Ishikawa (cell line): Measurements from ENCODE around the gene PROX2.

Source experiments
- CEBPB ChIP-seq: IDR thresholded peaks from 2 replicates; pipeline ENCODE4 v1.6.1; 2012
- CREB1 ChIP-seq: IDR thresholded peaks from 2 replicates; pipeline ENCODE4 v1.6.1; 2012; ENCODE audit warnings: low read depth
- EGR1 ChIP-seq: IDR thresholded peaks from 2 replicates; pipeline ENCODE4 v1.6.1; 2012
- EP300 ChIP-seq: IDR thresholded peaks from 2 replicates; pipeline ENCODE4 v1.6.1; 2012; ENCODE audit warnings: borderline replicate concordance
- FOXM1 ChIP-seq: IDR thresholded peaks from 2 replicates; pipeline ENCODE4 v1.6.1; 2012; ENCODE audit warnings: low read depth, borderline replicate concordance
- NFIC ChIP-seq: IDR thresholded peaks from 2 replicates; pipeline ENCODE4 v1.6.1; 2012
- RAD21 ChIP-seq: IDR thresholded peaks from 2 replicates; pipeline ENCODE4 v1.6.1; 2012; ENCODE audit warnings: low read depth
- TAF1 ChIP-seq: IDR thresholded peaks from 2 replicates; pipeline ENCODE4 v1.6.1; 2012; ENCODE audit warnings: low read depth, mild to moderate bottlenecking
- TCF12 ChIP-seq: IDR thresholded peaks from 2 replicates; pipeline ENCODE4 v1.6.1; 2012; ENCODE audit warnings: low read depth
- TEAD4 ChIP-seq: IDR thresholded peaks from 2 replicates; pipeline ENCODE4 v1.6.1; 2012
- YY1 ChIP-seq: IDR thresholded peaks from 2 replicates; pipeline ENCODE4 v1.6.1; 2012; ENCODE audit warnings: low read depth
- ZBTB7A ChIP-seq: IDR thresholded peaks from 2 replicates; pipeline ENCODE4 v1.6.1; 2012; ENCODE audit warnings: low read depth
- TF ChIP-seq, protein P1 (sequence below): IDR thresholded peaks from 2 replicates; pipeline ENCODE4 v1.6.1; 2012
- TF ChIP-seq, protein P2 (sequence below): IDR thresholded peaks from 2 replicates; pipeline ENCODE4 v1.6.1; 2012
- TF ChIP-seq, protein P3 (sequence below): IDR thresholded peaks from 2 replicates; pipeline ENCODE4 v1.6.1; 2012; ENCODE audit warnings: low read depth, mild to moderate bottlenecking

The PROX2 gene, protein sequence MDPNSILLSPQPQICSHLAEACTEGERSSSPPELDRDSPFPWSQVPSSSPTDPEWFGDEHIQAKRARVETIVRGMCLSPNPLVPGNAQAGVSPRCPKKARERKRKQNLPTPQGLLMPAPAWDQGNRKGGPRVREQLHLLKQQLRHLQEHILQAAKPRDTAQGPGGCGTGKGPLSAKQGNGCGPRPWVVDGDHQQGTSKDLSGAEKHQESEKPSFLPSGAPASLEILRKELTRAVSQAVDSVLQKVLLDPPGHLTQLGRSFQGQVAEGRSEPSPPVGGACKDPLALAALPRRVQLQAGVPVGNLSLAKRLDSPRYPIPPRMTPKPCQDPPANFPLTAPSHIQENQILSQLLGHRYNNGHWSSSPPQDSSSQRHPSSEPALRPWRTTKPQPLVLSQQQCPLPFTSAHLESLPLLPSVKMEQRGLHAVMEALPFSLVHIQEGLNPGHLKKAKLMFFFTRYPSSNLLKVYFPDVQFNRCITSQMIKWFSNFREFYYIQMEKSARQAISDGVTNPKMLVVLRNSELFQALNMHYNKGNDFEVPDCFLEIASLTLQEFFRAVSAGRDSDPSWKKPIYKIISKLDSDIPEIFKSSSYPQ

GRCh38 chr14:74875941-74876913, at the start of gene PROX2:
Gene PROX2 (minus strand): TSS chr14:74876145. CDS start chr14:74863834, 12,311 bp downstream.
- TF ChIP-seq, protein P1, sequence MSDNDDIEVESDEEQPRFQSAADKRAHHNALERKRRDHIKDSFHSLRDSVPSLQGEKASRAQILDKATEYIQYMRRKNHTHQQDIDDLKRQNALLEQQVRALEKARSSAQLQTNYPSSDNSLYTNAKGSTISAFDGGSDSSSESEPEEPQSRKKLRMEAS, result no peak
- TF ChIP-seq CEBPB (no peak), YY1 (no peak), EGR1 (no peak), FOXM1 (no peak), NFIC (no peak), TAF1 (no peak), ZBTB7A (no peak), CREB1 (no peak), RAD21 (no peak), TCF12 (no peak), TEAD4 (no peak), EP300 (no peak)
- TF ChIP-seq, protein P2, sequence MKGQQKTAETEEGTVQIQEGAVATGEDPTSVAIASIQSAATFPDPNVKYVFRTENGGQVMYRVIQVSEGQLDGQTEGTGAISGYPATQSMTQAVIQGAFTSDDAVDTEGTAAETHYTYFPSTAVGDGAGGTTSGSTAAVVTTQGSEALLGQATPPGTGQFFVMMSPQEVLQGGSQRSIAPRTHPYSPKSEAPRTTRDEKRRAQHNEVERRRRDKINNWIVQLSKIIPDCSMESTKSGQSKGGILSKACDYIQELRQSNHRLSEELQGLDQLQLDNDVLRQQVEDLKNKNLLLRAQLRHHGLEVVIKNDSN, result no peak
- TF ChIP-seq, protein P3, sequence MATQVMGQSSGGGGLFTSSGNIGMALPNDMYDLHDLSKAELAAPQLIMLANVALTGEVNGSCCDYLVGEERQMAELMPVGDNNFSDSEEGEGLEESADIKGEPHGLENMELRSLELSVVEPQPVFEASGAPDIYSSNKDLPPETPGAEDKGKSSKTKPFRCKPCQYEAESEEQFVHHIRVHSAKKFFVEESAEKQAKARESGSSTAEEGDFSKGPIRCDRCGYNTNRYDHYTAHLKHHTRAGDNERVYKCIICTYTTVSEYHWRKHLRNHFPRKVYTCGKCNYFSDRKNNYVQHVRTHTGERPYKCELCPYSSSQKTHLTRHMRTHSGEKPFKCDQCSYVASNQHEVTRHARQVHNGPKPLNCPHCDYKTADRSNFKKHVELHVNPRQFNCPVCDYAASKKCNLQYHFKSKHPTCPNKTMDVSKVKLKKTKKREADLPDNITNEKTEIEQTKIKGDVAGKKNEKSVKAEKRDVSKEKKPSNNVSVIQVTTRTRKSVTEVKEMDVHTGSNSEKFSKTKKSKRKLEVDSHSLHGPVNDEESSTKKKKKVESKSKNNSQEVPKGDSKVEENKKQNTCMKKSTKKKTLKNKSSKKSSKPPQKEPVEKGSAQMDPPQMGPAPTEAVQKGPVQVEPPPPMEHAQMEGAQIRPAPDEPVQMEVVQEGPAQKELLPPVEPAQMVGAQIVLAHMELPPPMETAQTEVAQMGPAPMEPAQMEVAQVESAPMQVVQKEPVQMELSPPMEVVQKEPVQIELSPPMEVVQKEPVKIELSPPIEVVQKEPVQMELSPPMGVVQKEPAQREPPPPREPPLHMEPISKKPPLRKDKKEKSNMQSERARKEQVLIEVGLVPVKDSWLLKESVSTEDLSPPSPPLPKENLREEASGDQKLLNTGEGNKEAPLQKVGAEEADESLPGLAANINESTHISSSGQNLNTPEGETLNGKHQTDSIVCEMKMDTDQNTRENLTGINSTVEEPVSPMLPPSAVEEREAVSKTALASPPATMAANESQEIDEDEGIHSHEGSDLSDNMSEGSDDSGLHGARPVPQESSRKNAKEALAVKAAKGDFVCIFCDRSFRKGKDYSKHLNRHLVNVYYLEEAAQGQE, result no peak

DNA sequence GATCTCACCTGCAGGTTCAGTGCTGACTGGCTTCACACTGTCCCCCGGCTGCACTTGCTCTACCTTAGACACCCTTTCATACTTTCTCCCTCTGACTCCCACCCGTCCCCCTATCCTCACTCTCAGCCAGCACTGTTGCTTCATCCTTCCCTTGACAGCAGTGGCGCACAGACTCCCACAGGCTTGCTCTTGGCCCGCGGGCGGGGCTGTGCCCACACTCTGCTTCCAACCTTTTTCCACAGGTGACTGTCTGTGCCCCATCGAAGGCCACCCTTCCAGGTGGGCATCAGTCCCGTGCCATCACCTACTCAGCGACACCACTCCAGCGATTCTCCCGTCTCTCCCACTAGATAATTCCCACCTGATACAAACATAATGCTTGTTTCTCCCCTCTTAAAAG, 48.1 kb upstream of the PROX2 start:
- TF ChIP-seq NFIC (no peak), EP300 (no peak), RAD21 (no peak), YY1 (no peak), CREB1 (no peak), CEBPB (no peak)
- TF ChIP-seq, protein P3, result no peak

DNA sequence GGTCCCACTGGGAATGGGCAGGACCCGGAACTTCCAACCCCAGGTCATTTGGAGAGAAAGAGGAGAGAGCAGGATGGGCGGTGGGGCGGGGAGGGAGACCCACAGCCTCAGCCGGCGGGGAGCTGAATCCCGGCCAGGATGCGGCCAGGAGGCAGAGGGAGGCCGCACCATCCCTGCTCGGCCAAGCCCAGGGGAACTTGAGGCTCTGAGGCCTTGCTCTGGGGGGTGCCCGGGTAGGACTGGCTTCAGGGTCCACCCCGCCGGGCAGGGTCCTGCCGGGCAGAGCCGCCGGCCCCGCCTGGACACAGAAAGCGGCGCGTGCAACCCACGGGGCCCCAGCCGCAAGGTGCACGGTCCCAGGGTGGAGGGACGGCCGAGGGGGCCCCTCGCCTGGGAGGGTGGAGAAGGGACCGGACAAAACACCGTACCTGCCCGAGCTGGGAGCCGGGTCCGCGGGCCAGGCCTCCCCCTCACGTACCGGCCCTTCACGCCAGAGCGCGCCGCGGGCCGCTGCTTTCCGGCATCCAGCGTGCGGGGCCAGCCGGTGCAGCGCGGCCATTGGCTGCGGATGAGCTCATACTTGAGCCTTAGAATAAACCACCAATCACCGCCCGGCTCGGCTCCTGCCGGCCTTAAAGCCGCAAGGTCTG, 46.9 kb upstream of the PROX2 start, which contains the start of gene RPS6KL1:
Gene RPS6KL1, minus strand, starts transcription at position 509 of the 650 bp plus-strand sequence. CDS start 1,719 bp downstream, outside the sequence.
- no peak for TF ChIP-seq CREB1
- peak; percentile 78 for TF ChIP-seq TAF1
- peak; percentile 70 for TF ChIP-seq ZBTB7A
- TF ChIP-seq EP300, result no peak
- TF ChIP-seq, protein P1, result peak; percentile 71
- no peak for TF ChIP-seq YY1
- TF ChIP-seq CEBPB, result no peak
- peak; percentile 21; the same call in 1 of the 2 replicates for TF ChIP-seq TEAD4
- TF ChIP-seq, protein P3, result no peak
- TF ChIP-seq, protein P2, result no peak
- TF ChIP-seq EGR1, result no peak
- no peak for TF ChIP-seq FOXM1
